ENCODE results near the gene IFNGR2. TPM values are rescaled to one million over a fixed set of nuclear protein-coding genes. Genes with fewer than 3 reads are reported as not detected.

Gene IFNGR2
- total RNA-seq, 1 experiment from 2014 or later = 44.1 TPM

GRCh38 chr21:33419538-33420123 is 16.4 kb downstream of the IFNGR2 start:
- Histone ChIP-seq H2BK5ac (ENCODE audit: insufficient read length, low read length) (no peak overlapping the region), H3K9ac (ENCODE audit: extremely low read depth, insufficient read length, low read length) (no peak overlapping the region), H2BK20ac (ENCODE audit: low read depth, low read length, poor library complexity, severe bottlenecking) (no peak overlapping the region), H4K8ac (replicated peaks; ENCODE audit: insufficient read length, low read depth, low read length) (no peak overlapping the region), H3K18ac (ENCODE audit: insufficient read length, low read depth, low read length) (no peak overlapping the region), H3K4me2 (ENCODE audit: insufficient read depth, insufficient read length, low read length) (no peak overlapping the region), H3T11ph (ENCODE audit: low read length) (no peak overlapping the region), H4K5ac (ENCODE audit: insufficient read length, low read depth, low read length) (no peak overlapping the region), H3K56ac (ENCODE audit: insufficient read length, low read depth, low read length) (no peak overlapping the region), H2BK120ac (ENCODE audit: low read depth, low read length, poor library complexity, severe bottlenecking) (no peak overlapping the region), H3K14ac (ENCODE audit: insufficient read depth, low read length) (no peak overlapping the region), H2AFZ (ENCODE audit: low read length) (no peak overlapping the region), H3K23me2 (ENCODE audit: insufficient read length, low read depth, low read length, poor library complexity, severe bottlenecking) (no peaks in the 10 kb centered on the region), H3K9me3 (ENCODE audit: control insufficient read depth, low read depth, low read length) (no peaks in the 10 kb centered on the region), H3K4me1 (ENCODE audit: insufficient read depth, low read length) (no peaks in the 10 kb centered on the region), H3K79me1 (ENCODE audit: insufficient read depth, low read depth, low read length, poor library complexity, severe bottlenecking) (peaks cover under 1% of the 10 kb centered on the region), H2BK12ac (ENCODE audit: insufficient read length, low read depth, low read length) (no peak overlapping the region), H4K91ac (ENCODE audit: insufficient read length, low read depth, low read length) (no peak overlapping the region), H4K20me1 (ENCODE audit: control insufficient read depth, insufficient read depth, insufficient read length) (no peaks in the 10 kb centered on the region), H3K27ac (ENCODE audit: insufficient read length, low read depth, low read length) (no peak overlapping the region), H3K27me3 (ENCODE audit: insufficient read depth, low read length) (no peaks in the 10 kb centered on the region), H2AK5ac (ENCODE audit: insufficient read length, low read length) (no peak overlapping the region), H2BK15ac (ENCODE audit: low read depth, low read length) (no peak overlapping the region), H3K79me2 (ENCODE audit: insufficient read depth, low read length) (no peaks in the 10 kb centered on the region), H3K4ac (ENCODE audit: low read depth, low read length) (no peak overlapping the region), H3K23ac (ENCODE audit: insufficient read length, low read depth, low read length) (no peak overlapping the region)
- Mint-ChIP-seq H3K4me1 (peaks cover 2 to 4% of the 10 kb centered on the region in 2 experiments; a peak in 1 of 4 replicates), H3K27ac (peak overlapping the region in 1 of 3 experiments; percentile 78; a peak in 2 of 7 replicates), H3K36me3 (ENCODE audit: insufficient read depth in 1 of 3, low read depth in 3 of 3) (peaks cover 24 to 73% (median 71%) of the 10 kb centered on the region in 3 experiments), H3K4me3 (no peak overlapping the region), H3K27me3 (ENCODE audit: low read depth) (no peaks in the 10 kb centered on the region), H3K9me3 (no peaks in the 10 kb centered on the region)
- WGBS (ENCODE audit: extremely low coverage, insufficient read length, low lambda C conversion rate) = no CpG with 5 or more reads among the region's 12 CpGs
- no peak for TF ChIP-seq CTCF (conservative IDR thresholded peaks at IDR 0.05)
- no peak for DNase-seq
